Ramos (cell line): Measurements from ENCODE around the gene MRPL39.

Experiments used
- in situ Hi-C: fragments of 300-500 bp; cut with MboI; formaldehyde crosslinking; loops from one replicate; pipeline ENCODE4 v1.14.3; 2022; ENCODE audit warnings: low sequenced_read_pairs; ENCODE audit not compliant: unreplicated experiment

The MRPL39 gene

DNA sequence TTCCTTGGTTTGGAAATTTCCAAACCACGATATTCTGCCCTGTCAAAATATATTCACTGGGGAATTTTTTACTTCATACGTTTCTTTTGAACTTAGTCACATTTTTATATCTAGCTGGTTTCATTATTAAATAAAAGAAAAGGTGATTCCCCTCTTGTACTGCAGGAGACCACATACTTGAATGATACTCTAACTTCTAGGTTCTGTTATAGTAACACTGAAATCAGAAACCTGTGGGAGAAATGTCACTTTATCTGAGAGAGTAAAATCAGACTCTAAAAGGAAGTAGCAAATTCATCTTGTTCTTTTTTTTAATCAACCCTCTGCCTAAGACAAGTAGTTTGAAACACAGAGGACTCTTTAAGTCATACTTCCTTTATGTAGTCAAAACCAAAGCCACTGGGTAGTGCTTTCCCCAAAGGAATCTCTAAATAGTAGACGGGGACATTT is 34.4 kb downstream of the MRPL39 start:
- in situ Hi-C loops: no loop called here

DNA sequence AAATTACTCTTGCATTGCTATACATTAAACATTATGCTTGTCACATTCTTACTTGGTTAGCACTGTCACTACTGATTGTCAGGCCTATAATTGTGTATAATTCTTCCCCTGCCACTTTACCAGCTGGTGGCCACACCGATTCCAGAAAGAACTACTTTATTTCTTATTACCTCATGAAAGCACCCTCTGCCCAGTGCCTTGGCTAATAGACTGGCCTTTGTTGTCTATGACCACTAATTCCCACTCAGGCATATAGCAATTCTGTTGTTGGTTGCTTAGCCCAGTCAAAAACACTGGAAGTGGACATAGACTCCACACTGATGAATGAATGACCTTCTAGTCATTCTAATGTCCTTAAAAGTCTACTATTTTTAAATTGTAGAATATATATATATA is 35.6 kb downstream of the MRPL39 start:
- in situ Hi-C loops: no loop called here

DNA sequence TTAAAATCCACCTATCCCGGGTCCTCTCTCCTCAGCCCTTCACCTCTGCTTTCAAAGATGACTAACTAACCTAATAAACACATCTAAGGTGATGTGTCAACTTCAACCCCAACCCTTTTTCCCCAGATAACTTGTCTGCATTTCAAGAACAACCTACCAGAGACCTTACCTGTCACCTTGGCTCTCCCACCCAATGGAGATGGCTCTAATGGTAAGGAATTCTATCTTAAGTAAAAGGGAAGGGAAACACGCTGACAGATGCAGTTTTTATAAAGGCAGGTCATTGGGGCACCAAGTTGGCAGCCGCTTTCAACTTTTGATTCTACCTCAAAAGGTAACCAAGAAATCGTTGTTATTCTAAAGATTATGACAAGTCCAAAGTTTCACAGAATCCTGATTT is 37.6 kb downstream of the MRPL39 start:
- in situ Hi-C loops: no loop called here

DNA sequence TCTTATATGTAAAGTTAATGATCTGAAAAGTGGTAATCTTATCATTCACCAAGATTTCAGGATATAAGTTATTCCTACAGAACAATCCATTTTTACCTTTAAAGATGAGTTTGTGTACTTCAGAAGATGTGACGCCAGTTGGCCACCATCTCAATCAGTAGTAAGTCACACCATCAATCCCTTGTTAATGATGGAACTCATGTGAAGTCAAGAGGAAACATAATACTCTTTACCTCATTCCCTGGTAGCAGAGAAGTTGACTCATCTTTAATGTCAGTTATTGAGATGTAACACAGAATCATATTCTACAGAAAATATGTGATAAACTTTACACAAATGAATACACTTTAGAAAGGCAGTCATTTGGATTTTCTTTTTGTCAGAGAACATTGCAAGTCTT is 38.2 kb downstream of the MRPL39 start:
- in situ Hi-C loops: no loop called here

DNA sequence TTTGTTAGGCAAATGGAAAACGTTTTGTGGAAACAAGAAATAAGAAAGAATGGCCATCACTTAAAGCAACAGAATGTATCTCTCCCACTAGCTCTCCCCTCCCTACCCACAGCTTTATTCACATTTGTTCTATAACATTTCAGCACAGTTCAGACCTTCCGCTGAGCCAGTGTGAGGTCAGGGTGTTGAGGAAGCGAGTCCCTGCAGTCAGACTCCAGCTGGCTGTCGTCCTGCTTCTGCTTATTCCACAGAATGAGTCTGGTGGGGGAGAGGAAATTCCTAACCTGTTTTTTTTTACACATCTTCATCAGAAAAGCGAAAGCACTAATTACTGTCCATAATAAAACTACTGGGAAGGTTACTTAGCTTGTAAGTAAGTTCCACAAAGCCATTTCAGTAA is 39.0 kb downstream of the MRPL39 start:
- in situ Hi-C loops: no loop called here

DNA sequence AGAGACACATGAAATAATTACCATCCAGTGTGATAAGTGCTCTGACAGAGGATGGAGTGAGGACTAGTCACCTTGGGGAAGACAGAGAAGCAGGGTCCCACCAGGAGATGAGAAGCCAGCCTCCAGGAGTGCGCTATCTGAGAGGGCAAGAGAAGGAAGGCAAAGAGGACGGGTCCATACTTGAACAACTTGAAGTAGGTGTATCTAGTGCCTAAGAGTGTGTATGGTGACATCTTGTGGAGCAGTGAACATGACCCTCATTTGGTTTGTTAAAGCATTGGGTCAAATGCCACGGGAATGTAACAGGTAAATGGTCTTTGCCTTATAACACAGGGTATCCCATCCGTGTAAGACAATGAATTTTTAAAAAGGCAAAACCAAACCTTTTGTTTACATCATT is 39.8 kb downstream of the MRPL39 start:
- in situ Hi-C loops: no loop called here

DNA sequence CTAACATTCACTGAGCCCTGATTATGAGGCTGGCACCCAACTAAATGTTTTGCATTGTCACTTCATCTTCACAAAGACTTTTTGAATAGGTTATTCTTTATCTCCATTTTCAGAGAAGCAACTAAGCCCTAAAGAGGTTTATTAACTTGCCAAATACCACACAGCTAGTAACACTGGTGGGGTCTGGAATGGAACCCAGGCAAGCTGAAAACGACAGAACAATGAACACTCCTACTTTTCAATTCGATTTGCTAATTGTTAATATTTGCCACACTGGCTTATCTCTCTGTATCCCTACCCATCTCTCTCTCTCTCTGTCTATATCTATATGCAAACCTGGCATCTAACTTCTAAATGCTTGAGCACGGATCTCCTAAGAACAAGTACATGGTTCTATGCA is 40.6 kb downstream of the MRPL39 start:
- in situ Hi-C loops: no loop called here

DNA sequence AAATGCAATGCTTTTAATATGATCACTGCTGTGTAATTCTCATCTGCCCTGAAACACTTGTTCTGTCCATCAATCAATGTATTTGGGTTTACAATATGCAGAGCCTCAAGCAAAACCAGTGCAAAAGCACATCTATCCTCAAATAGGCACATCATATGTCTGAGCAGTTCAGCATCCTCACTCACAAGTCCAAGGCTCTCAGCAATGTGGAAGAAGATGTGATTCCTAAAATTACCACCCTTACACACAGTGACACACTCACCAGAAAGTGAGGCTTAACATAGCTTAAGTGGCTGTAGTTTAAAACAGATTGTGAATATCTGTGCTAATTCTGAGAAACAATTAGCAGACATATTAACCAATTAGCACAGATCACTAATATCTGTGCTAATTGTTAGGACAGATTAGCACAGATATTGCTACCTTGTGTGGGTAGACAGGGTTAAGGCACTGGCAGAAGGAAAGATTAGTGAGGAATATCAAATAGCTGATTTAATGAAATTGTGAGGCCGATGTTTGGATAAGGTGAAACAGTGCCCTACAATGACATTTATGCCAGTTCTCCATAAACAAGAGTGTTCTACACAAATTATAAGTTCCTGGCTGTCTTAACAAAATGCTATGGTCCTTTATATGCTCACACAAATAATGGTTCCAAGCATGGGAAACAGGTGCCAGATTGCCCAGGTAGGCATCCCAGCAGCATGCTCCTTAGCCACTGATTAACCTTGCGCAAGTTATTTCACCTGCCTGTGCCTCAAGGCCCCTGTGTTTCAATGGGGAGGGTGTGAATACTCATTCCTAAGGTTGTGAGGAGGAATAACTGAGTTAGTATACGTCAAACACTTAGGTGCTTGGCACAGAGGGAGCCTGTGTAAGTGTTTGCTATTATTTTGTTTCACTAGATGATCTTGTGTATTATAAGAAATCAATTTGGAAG is 41.7 kb downstream of the MRPL39 start:
- in situ Hi-C loops: no loop called here

DNA sequence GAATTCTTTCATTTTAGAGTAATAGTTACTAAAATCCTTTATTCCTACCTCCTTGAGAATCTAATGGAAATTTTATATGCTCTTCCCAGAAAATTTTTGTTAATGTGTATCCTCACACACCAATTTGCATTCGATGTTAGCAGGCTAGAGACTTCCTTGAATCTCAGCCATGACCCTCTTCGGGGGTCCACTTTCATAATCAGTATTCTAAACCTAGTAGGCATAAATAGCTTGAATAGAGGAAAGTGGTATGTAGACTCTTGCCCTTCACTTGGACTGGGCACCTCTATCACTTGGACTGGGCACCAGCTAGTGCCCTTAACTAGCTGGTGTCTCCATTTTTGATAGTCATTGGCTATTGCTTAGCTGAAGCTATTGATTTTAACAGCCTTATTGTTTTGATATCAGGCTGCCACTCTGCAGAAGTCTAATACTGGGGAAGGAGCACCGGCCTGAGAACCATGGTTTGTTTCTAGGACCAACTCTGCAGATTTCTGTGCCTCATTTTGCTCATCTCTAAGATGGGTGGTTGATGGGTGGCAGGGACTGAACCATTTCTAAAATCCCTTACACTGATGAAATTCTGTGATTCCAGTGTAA is 42.8 kb downstream of the MRPL39 start:
- in situ Hi-C loops: no loop called here

DNA sequence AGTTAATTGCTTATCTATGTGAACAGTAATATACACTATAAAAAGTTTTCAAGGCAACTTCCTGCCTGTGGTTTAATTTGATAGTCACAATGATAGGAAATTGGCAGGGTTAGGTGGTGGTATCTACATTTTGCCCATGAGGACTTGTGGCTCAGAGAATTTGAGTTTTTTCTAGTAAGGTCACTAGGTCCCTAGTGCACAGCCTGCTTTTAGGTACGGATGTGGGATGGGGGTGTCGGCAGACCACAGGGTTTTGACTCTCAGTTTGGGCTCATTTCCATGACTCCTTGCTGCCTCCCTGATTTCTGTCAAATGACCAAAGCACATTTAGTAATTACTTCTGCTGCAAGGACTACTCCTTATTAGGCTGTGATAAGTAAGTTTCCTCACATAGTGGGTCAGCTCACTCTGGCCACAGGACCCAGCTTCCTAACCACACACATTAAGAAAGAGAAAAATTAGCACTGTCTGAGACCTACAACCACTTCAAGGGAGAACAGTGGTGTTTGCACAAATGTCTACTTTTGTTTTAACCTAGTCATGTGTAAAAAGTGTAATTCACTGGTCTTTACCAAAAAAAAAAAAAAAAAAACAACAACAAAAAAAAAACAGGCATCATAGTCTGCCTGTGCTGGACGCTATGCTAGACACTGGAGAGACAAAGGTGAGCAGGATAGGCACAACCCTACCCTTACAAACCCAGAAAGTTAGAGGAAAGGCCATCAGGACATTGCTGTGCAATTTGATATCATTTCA is 43.7 kb downstream of the MRPL39 start:
- in situ Hi-C loops: no loop called here

DNA sequence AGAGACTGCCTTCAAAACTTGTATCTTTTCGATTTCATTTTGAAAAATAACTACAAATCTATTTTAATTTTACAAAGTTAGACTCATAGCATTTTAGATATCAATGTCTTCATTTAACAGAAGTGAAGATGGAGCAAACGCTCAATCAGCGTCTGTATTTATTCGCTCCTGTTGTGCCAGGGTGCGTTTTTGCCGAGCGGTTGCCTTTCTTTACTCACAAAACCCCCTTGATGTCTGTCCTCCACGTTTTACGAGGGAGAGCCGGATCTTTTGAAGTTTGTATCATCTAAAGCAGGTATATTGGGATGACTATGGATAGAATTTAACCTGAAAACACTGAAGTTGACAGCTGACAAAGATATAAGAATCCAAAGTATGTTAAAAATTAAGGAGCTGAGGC is 44.6 kb downstream of the MRPL39 start:
- in situ Hi-C loops: no loop called here

DNA sequence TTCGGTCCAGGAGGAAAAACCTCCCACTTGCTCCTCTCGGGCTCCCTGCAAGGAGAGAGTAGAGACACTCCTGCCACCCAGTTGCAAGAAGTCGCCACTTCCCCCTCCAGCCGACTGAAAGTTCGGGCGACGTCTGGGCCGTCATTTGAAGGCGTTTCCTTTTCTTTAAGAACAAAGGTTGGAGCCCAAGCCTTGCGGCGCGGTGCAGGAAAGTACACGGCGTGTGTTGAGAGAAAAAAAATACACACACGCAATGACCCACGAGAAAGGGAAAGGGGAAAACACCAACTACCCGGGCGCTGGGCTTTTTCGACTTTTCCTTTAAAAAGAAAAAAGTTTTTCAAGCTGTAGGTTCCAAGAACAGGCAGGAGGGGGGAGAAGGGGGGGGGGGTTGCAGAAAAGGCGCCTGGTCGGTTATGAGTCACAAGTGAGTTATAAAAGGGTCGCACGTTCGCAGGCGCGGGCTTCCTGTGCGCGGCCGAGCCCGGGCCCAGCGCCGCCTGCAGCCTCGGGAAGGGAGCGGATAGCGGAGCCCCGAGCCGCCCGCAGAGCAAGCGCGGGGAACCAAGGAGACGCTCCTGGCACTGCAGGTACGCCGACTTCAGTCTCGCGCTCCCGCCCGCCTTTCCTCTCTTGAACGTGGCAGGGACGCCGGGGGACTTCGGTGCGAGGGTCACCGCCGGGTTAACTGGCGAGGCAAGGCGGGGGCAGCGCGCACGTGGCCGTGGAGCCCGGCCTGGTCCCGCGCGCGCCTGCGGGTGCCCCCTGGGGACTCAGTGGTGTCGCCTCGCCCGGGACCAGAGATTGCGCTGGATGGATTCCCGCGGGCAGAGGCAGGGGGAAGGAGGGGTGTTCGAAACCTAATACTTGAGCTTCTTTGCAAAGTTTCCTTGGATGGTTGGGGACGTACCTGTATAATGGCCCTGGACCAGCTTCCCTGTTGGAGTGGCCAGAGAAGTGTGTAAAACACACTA is 45.3 kb downstream of the MRPL39 start:
- in situ Hi-C loops: no loop called here

DNA sequence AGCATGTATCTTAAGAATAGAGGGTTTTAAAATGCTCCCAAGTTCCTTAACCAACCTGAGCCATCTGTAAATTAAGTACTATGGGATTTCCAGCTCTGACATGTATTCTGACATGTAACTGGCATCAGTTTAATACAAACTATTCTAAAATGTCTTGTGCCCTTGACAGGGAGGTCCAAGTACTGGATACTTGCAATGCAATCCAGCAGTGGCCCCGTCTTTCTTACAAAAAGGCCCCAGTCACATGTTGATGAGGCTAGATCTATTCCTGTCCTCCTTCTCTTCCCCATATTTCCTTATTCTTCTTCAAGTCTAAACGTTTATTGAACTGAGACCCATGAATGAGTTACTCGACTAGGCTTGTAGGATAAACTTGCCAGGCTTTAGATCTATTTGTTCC is 46.4 kb downstream of the MRPL39 start:
- in situ Hi-C loops: no loop called here

DNA sequence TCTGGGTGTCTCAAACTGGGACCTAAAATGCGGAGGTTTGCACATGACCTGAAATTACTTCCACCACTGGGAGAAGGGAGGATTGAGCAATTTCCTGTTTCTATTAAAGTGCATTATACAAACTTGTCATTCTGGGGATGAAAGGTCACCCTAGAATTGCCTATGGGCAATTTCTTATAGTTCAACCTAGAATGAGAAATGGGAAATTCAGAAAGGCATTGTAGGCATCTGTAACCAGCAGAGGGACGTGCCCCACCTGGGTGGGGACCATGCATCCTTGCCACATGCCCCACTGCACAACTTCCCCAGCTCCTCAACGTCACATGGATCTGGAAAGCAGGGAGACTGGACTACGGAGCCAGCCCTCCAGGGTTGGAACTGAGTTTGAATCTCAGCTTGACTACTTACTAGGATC is 47.0 kb downstream of the MRPL39 start:
- in situ Hi-C loops: no loop called here

DNA sequence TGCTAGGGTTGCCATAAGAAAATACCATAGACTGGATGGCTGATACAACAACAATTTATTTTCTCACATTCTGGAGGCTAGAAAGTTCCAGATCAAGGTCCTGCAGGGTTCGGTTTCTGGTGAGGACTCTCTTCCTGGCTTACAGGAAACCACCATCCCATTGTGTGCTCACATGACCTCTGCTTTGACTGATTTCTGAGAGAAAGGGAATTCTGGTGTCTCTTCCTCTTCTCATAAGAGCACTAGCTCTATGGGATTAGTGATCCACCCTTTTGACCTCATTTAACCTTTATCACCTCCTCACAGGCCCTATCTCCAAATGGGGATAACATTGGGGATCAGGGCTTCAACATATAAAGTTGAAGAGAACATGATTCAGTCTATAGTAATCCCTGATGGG is 47.5 kb downstream of the MRPL39 start:
- in situ Hi-C loops: no loop called here

DNA sequence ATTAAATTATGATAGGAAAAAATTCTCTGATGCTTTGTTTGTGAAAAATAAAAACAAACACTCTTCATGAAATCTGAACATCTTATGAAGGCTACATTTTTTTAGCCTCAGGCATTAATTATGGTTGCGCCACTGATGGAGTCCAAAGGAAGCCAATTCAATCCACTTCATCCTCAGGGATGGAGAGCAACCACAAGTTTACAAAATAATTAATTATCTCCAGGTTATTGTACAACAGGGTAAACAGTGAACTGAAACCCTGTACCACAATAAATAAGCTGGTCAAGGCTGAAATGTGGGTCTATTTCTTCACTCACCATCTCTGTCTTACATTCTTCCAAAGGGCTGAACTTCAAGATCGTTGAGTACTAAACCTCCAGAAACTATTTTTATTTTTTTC is 49.2 kb downstream of the MRPL39 start:
- in situ Hi-C loops: no loop called here

DNA sequence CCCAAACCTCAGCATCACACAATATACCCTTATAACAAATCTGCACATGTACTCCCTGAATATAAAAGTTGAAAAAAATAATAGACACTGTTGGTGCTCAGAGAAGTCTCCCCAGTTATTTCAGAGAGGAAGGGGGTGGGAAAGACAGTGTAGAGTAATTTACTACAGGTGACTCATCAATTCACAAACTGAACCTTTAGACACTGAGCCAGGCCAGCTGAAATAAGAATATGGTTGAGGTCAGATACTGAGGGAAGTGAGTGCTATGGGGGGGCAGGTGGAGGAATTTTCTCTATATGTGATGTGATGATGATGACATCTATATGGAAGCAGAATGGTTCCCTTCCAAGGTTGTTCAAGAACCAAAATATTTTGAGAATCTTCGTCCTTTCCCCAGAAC is 50.1 kb downstream of the MRPL39 start:
- in situ Hi-C loops: no loop called here

DNA sequence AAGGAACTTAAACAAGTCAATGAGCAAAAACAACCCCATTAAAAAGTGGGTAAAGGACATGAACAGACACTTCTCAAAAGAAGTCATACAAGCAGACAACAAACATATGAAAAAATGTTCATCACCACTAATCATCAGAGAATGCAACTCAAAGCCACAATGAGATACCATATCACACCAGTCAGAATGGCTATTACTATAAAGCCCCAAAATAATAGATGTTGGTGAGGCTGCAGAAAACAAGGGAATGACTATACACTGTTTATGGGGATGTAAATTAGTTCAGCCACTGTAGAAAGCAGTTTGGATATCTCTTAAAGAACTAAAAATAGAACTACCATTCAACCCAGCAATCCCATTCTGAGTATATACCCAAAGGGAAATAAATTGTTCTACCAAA is 51.2 kb downstream of the MRPL39 start:
- in situ Hi-C loops: no loop called here

DNA sequence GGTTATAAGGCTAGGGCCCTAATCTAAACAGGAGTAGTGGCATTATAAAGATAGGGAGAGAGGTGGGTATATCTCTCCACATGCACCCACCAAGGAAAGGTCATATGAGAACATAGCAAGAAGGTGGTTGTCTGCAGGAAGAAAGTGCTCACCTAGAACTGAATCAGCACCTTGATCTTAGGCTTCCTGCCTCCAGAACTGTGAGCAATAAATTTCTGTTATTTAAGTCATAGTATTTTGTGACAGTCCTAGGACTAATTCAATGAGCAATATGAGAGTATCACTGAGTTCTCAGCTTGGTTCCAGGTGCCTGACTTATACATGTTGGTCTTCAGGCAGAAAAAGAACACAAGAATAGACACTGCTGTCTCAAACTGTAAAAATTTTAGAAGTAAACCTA is 51.8 kb downstream of the MRPL39 start:
- in situ Hi-C loops: no loop called here

DNA sequence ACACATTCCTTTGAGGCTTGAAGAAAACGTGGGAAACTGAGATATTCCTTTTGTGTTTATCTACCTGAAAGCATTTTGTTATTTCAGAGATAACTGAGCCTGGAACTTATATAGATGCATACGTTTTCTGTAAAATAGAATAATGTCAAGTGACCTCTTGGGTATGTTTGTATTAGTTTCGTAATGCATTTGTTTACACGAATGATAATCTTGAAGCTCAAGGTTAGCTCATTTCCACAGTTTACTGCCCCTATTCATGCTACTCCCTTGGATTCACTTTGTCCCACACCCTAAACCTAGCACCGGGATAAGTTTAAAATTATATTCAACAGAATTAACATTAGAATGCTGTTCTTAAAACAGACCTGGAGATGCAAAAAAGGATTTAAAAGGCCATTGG is 54.4 kb downstream of the MRPL39 start:
- in situ Hi-C loops: no loop called here
